ENCODE data around the gene SNX13. TPM values are rescaled to one million over a fixed set of nuclear protein-coding genes. Genes with fewer than 3 reads are reported as not detected.

The SNX13 gene
- total RNA-seq, 1 experiment from 2014 or later, result 29.0 TPM

DNA sequence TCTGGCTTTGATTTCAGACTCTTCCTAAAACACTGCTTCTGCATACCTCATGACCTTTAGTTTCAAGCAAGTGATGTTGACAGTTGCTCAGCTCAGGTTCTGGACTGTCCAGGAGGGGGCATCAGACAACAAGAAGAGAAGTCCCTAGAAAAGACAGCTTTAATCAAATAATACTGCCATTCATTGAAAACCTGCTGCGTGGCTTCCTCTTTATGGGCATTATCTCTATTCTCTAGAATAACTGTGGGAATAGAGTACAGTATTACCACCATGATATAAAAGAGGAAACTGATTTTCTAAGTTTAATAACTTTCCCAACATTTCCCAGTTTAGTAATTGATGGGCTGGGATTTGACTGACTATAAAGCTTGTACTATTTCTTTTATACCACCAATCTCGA, 170.4 kb downstream of the SNX13 start:
- no peak overlapping the region for H3K4me2 ChIP-seq (ENCODE audit: insufficient read depth, insufficient read length, low read length)
- H3K4ac ChIP-seq (ENCODE audit: low read depth, low read length), result no peak overlapping the region
- Mint-ChIP-seq H3K9me3 (peaks cover 5 to 6% of the 10 kb centered on the region in 2 experiments; a peak in 3 of 5 replicates), H3K36me3 (ENCODE audit: insufficient read depth in 1 of 3, low read depth in 3 of 3) (peaks cover 0 to 16% (median 3%) of the 10 kb centered on the region in 3 experiments; a peak in 5 of 7 replicates), H3K4me3 (no peak overlapping the region), H3K4me1 (peaks cover 24 to 45% of the 10 kb centered on the region in 2 experiments), H3K27ac (no peak overlapping the region), H3K27me3 (ENCODE audit: low read depth) (peaks cover 2% of the 10 kb centered on the region)
- H3K4me1 ChIP-seq (ENCODE audit: insufficient read depth, low read length), result peaks cover 7% of the 10 kb centered on the region; the same call in 1 of the 2 replicates
- no peak overlapping the region for H3K9ac ChIP-seq (ENCODE audit: extremely low read depth, insufficient read length, low read length)
- no peak overlapping the region for H2BK5ac ChIP-seq (ENCODE audit: insufficient read length, low read length)
- WGBS (ENCODE audit: extremely low coverage, insufficient read length, low lambda C conversion rate), result no CpG with 5 or more reads among the region's 2 CpGs
- H4K91ac ChIP-seq (ENCODE audit: insufficient read length, low read depth, low read length), result no peak overlapping the region
- no peak overlapping the region for H2AFZ ChIP-seq (ENCODE audit: low read length)
- no peak overlapping the region for H4K5ac ChIP-seq (ENCODE audit: insufficient read length, low read depth, low read length)
- no peak overlapping the region for H2AK5ac ChIP-seq (ENCODE audit: insufficient read length, low read length)
- TF ChIP-seq, protein P1, sequence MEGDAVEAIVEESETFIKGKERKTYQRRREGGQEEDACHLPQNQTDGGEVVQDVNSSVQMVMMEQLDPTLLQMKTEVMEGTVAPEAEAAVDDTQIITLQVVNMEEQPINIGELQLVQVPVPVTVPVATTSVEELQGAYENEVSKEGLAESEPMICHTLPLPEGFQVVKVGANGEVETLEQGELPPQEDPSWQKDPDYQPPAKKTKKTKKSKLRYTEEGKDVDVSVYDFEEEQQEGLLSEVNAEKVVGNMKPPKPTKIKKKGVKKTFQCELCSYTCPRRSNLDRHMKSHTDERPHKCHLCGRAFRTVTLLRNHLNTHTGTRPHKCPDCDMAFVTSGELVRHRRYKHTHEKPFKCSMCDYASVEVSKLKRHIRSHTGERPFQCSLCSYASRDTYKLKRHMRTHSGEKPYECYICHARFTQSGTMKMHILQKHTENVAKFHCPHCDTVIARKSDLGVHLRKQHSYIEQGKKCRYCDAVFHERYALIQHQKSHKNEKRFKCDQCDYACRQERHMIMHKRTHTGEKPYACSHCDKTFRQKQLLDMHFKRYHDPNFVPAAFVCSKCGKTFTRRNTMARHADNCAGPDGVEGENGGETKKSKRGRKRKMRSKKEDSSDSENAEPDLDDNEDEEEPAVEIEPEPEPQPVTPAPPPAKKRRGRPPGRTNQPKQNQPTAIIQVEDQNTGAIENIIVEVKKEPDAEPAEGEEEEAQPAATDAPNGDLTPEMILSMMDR (conservative IDR thresholded peaks at IDR 0.05), result peak; percentile 82
- H3T11ph ChIP-seq (ENCODE audit: low read length), result no peak overlapping the region
- no peak overlapping the region for H3K56ac ChIP-seq (ENCODE audit: insufficient read length, low read depth, low read length)
- H3K23ac ChIP-seq (ENCODE audit: insufficient read length, low read depth, low read length), result no peak overlapping the region
- no peaks in the 10 kb centered on the region for H4K20me1 ChIP-seq (ENCODE audit: control insufficient read depth, insufficient read depth, insufficient read length)
- H2BK120ac ChIP-seq (ENCODE audit: low read depth, low read length, poor library complexity, severe bottlenecking), result no peak overlapping the region
- no peaks in the 10 kb centered on the region for H3K27me3 ChIP-seq (ENCODE audit: insufficient read depth, low read length)
- H3K14ac ChIP-seq (ENCODE audit: insufficient read depth, low read length), result no peak overlapping the region
- no peak overlapping the region for H3K18ac ChIP-seq (ENCODE audit: insufficient read length, low read depth, low read length)
- DNase-seq, result peak; percentile 66
- no peak overlapping the region for H4K8ac ChIP-seq (replicated peaks; ENCODE audit: insufficient read length, low read depth, low read length)
- no peak overlapping the region for H3K27ac ChIP-seq (ENCODE audit: insufficient read length, low read depth, low read length)
- H2BK20ac ChIP-seq (ENCODE audit: low read depth, low read length, poor library complexity, severe bottlenecking), result no peak overlapping the region
- H3K9me3 ChIP-seq (ENCODE audit: control insufficient read depth, low read depth, low read length), result no peaks in the 10 kb centered on the region
- no peaks in the 10 kb centered on the region for H3K23me2 ChIP-seq (ENCODE audit: insufficient read length, low read depth, low read length, poor library complexity, severe bottlenecking)
- H2BK12ac ChIP-seq (ENCODE audit: insufficient read length, low read depth, low read length), result no peak overlapping the region
- no peaks in the 10 kb centered on the region for H3K79me2 ChIP-seq (ENCODE audit: insufficient read depth, low read length)
- H2BK15ac ChIP-seq (ENCODE audit: low read depth, low read length), result no peak overlapping the region
- H3K79me1 ChIP-seq (ENCODE audit: insufficient read depth, low read depth, low read length, poor library complexity, severe bottlenecking), result no peaks in the 10 kb centered on the region
